CD4-positive, CD25-positive, alpha-beta regulatory T cell (primary cell): ENCODE data around the gene BMP7. TPM values are rescaled to one million over a fixed set of nuclear protein-coding genes. Genes with fewer than 3 reads are reported as not detected.

ENCODE experiments used
- ATAC-seq, 2 donors: fragments of 150-1000 bp; cut with Tn5 transposase; one replicate each; pipeline ENCODE4 v1.10.0; 2021; ENCODE audit warnings: low read depth in 2 of 2, moderate number of reproducible peaks in 2 of 2, moderate library complexity in 1 of 2
- DNase-seq, 3 donors: peaks; one replicate each; pipeline versions ENCODE4 v3.0.0 to v3.0.0-alpha.2; 2012 to 2022; ENCODE audit warnings: mixed read lengths in 1 of 3
- H3K27ac ChIP-seq: one replicate; pipeline ENCODE4 v1.7.0; 2013; ENCODE audit warnings: mild to moderate bottlenecking, low read length; ENCODE audit not compliant: insufficient read depth, poor library complexity, severe bottlenecking
- H3K27me3 ChIP-seq: one replicate; pipeline ENCODE4 v1.7.0; 2013; ENCODE audit warnings: low read length; ENCODE audit not compliant: control insufficient read depth, insufficient read depth
- H3K36me3 ChIP-seq: one replicate; pipeline ENCODE4 v1.7.0; 2013; ENCODE audit warnings: mild to moderate bottlenecking, low read length, moderate library complexity; ENCODE audit not compliant: control insufficient read depth, insufficient read depth
- H3K4me1 ChIP-seq: 2 replicates; pipeline ENCODE4 v1.7.0; 2013; ENCODE audit warnings: mild to moderate bottlenecking, low read length; ENCODE audit not compliant: insufficient read depth, control insufficient read depth, poor library complexity, severe bottlenecking
- H3K4me3 ChIP-seq: one replicate; pipeline ENCODE4 v1.7.0; 2013; ENCODE audit warnings: low read depth, mild to moderate bottlenecking, low read length, moderate library complexity
- H3K9me3 ChIP-seq, 2 experiments: 1 replicate in 1 of 2; 2 replicates in 1 of 2; pipeline ENCODE4 v1.7.0; 2013; ENCODE audit warnings: low read length in 2 of 2, mild to moderate bottlenecking in 1 of 2, moderate library complexity in 1 of 2; ENCODE audit not compliant: control insufficient read depth in 2 of 2
- H3K27ac Mint-ChIP-seq, 3 donors: one replicate each; pipeline ENCODE4 v1.8.0; 2020 to 2022; ENCODE audit warnings: mild to moderate bottlenecking in 3 of 3, mixed read lengths in 3 of 3, moderate library complexity in 2 of 3
- H3K27me3 Mint-ChIP-seq: one replicate; pipeline ENCODE4 v1.8.0; 2022; ENCODE audit warnings: mild to moderate bottlenecking, mixed read lengths
- H3K36me3 Mint-ChIP-seq: one replicate; pipeline ENCODE4 v1.8.0; 2020; ENCODE audit warnings: mixed read lengths
- H3K4me1 Mint-ChIP-seq, 4 donors: one replicate each; pipeline ENCODE4 v1.8.0; 2020 to 2022; ENCODE audit warnings: mixed read lengths in 4 of 4, mild to moderate bottlenecking in 1 of 4
- H3K4me3 Mint-ChIP-seq, 4 donors: one replicate each; pipeline ENCODE4 v1.8.0; 2020 to 2022; ENCODE audit warnings: mild to moderate bottlenecking in 4 of 4, mixed read lengths in 4 of 4, moderate library complexity in 3 of 4
- H3K9me3 Mint-ChIP-seq, 7 donors: one replicate each; pipeline ENCODE4 v1.8.0; 2020 to 2022; ENCODE audit warnings: mixed read lengths in 7 of 7, mild to moderate bottlenecking in 3 of 7, moderate library complexity in 2 of 7
- polyA plus RNA-seq, 4 donors: library from polyadenylated mRNA; unstranded; fragments of 300-500 nt; fragmentation: Illumina TruSeq; gene quantifications; one replicate each; pipeline ENCODE4 v1.2.3, GENCODE V29; 2021
- total RNA-seq: library from RNA; stranded (reverse); gene quantifications from one replicate; pipeline ENCODE4 v1.2.3, GENCODE V29; 2022

Gene BMP7
- total and polyA plus RNA-seq, 5 donors from 2014 or later = not detected

DNA sequence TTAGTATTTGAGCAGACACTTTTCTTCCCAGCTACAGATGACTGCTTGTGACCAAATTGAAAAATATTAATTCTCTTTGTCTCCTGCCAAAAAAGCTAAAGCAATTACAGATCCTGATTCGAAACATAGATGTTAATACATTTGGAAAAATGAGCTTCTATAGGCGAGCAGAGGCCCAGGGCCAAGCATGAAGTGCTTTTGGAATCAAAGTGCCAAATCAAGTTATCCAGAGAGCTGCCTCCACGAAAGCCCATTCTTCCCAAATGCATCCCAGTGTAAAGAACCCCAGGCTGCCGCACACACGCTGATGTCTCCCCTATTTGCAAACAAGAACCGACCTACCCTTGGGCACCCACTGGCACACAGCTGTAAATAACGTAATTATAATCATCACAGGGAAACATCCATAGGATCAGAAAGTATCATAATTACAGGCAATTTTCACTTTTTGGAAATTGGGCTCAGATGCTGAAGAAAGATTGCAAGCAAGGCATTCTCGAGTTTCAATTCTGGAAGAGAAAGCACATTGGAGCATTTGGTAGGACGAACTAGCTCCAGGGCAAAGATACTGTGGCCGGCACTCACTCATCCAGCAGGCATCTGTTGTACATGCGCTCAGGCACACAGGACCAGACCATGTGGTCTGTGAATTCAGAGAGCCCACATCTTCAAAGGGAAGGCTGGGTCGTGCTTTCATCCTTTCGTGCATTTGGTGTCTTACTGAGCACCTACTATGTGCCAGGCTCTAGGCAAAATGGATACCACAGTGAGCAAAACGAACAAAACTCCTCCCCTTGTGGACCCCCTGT lies 45.9 kb downstream of the BMP7 start:
- Histone ChIP-seq H3K4me3 (no peak overlapping the region), H3K36me3 (no peaks in the 10 kb centered on the region), H3K27me3 (no peaks in the 10 kb centered on the region), H3K4me1 (no peaks in the 10 kb centered on the region), H3K27ac (no peak overlapping the region), H3K9me3 (no peaks in the 10 kb centered on the region)
- H3K27ac Mint-ChIP-seq = no peak overlapping the region
- peaks cover 5% of the 10 kb centered on the region for H3K27me3 Mint-ChIP-seq
- H3K9me3 Mint-ChIP-seq = no peaks in the 10 kb centered on the region
- H3K4me3 Mint-ChIP-seq = no peak overlapping the region
- DNase-seq (no peak), ATAC-seq (no peak)
- no peaks in the 10 kb centered on the region for H3K4me1 Mint-ChIP-seq
- H3K36me3 Mint-ChIP-seq = no peaks in the 10 kb centered on the region

DNA sequence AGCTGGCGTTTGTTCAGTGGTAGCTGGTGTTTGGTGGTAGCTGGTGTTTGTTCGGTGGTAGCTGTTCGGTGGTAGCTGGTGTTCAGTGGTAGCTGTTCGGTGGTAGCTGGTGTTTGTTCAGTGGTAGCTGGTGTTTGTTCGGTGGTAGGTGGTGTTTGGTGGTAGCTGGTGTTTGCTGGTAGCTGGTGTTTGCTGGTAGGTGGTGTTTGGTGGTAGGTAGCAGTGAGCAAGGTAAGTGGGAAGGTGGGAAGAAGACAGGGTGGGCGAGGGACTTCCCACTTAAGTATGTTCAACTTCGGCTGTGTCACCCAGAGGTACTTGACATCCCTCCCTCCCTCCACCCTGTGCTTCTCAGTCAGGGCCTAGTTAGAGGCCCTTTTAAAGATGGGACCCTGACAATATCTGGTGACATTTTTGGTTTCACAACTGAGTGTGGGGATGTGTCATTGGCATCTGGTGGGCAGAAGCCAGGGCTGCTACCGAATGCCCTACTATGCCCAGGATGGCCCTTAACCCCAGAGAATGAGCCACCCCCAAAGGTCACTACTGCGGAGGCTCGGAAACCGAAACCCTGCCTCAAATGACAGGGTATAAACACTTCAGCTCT lies 47.3 kb downstream of the BMP7 start:
- H3K4me1 ChIP-seq = no peaks in the 10 kb centered on the region
- ATAC-seq = no peak

DNA sequence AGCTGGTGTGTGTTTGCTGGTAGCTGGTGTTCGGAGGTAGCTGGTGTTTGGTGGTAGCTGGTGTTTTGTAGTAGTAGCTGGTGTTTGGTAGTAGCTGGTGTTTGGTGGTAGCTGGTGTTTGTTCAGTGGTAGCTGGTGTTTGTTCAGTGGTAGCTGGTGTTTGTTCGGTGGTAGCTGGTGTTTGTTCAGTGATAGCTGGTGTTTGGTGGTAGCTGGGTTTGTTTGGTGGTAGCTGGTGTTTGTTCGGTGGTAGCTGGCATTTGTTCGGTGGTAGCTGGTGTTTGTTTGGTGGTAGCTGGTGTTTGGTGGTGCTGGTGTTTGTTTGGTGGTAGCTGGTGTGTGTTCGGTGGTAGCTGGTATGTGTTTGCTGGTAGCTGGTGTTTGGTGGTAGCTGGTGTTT lies 48.0 kb downstream of the BMP7 start:
- Histone ChIP-seq H3K27me3 (no peaks in the 10 kb centered on the region), H3K36me3 (no peaks in the 10 kb centered on the region), H3K4me3 (no peak overlapping the region), H3K27ac (no peak overlapping the region), H3K9me3 (no peaks in the 10 kb centered on the region), H3K4me1 (no peaks in the 10 kb centered on the region)
- H3K36me3 Mint-ChIP-seq = no peaks in the 10 kb centered on the region
- no peaks in the 10 kb centered on the region for H3K9me3 Mint-ChIP-seq
- no peaks in the 10 kb centered on the region for H3K4me1 Mint-ChIP-seq
- no peak overlapping the region for H3K27ac Mint-ChIP-seq
- ATAC-seq (no peak), DNase-seq (no peak)
- H3K4me3 Mint-ChIP-seq = no peak overlapping the region
- H3K27me3 Mint-ChIP-seq = peaks cover 5% of the 10 kb centered on the region

More for the DNA sequence above, 47.3 kb downstream of the BMP7 start:
- Histone ChIP-seq H3K4me3 (no peak overlapping the region), H3K27me3 (no peaks in the 10 kb centered on the region), H3K9me3 (no peaks in the 10 kb centered on the region), H3K27ac (no peak overlapping the region), H3K36me3 (no peaks in the 10 kb centered on the region)
- no peak for DNase-seq
- Mint-ChIP-seq H3K9me3 (no peaks in the 10 kb centered on the region), H3K4me3 (no peak overlapping the region), H3K27me3 (peaks cover 5% of the 10 kb centered on the region), H3K36me3 (no peaks in the 10 kb centered on the region), H3K27ac (no peak overlapping the region), H3K4me1 (no peaks in the 10 kb centered on the region)

DNA sequence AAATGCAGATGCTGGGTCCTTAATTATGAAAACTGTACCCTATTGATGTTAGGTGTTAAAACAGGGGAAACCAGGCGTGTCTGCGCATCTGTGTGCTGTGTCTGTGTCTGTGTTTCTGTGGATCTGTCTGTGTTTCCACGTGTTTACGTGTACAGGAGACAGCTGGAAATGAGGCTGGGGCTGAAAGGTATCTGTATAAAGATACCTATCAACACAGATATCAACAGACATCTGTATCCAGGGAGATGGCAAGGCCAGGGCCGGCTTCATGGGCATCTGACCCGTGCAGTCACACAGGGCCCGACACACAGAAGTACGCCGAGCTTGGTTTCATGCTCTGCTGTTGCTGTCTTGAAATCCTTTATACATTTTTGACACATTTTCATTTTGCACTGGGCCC lies 48.6 kb downstream of the BMP7 start:
- ATAC-seq = no peak
- H3K27ac Mint-ChIP-seq = no peak overlapping the region
- DNase-seq = no peak

GRCh38 chr20:57216669-57217068 lies 49.8 kb downstream of the BMP7 start:
- Mint-ChIP-seq H3K9me3 (no peaks in the 10 kb centered on the region), H3K4me1 (no peaks in the 10 kb centered on the region), H3K36me3 (no peaks in the 10 kb centered on the region), H3K27me3 (peaks cover 11% of the 10 kb centered on the region), H3K4me3 (no peak overlapping the region), H3K27ac (no peak overlapping the region)
- Histone ChIP-seq H3K36me3 (no peaks in the 10 kb centered on the region), H3K27ac (no peak overlapping the region), H3K9me3 (no peaks in the 10 kb centered on the region), H3K27me3 (no peaks in the 10 kb centered on the region), H3K4me3 (no peak overlapping the region), H3K4me1 (no peaks in the 10 kb centered on the region)
- ATAC-seq (no peak), DNase-seq (no peak)

More for the DNA sequence above, 48.6 kb downstream of the BMP7 start:
- Histone ChIP-seq H3K27me3 (no peaks in the 10 kb centered on the region), H3K4me3 (no peak overlapping the region), H3K36me3 (no peaks in the 10 kb centered on the region), H3K9me3 (no peaks in the 10 kb centered on the region), H3K4me1 (no peaks in the 10 kb centered on the region), H3K27ac (no peak overlapping the region)
- peaks cover 5% of the 10 kb centered on the region for H3K27me3 Mint-ChIP-seq
- H3K36me3 Mint-ChIP-seq = no peaks in the 10 kb centered on the region
- H3K4me3 Mint-ChIP-seq = no peak overlapping the region
- H3K4me1 Mint-ChIP-seq = no peaks in the 10 kb centered on the region
- H3K9me3 Mint-ChIP-seq = no peaks in the 10 kb centered on the region

GRCh38 chr20:57215826-57216471 lies 50.5 kb downstream of the BMP7 start:
- H3K27ac Mint-ChIP-seq = peak overlapping the region in 1 of 3 donors; percentile 20
- no peak for ATAC-seq

DNA sequence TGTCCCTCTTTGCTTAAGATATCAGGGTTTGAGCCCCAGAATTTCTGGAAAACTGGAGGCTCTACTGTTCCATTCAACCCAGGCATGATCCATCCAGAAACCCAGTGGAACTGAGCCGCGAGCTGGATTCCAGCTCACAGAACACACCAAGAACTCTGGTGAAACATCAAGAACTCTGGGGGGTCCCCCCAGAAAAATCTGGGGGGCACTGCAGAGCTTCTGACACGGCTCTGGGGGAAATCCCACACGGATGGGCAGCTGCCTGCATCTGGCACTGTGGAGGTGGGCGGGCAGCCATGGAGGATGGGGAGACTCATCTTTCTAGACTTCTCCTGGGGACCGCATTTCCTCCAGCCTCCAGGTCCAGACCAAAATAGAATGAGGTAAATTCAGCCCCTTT lies 51.0 kb downstream of the BMP7 start:
- Histone ChIP-seq H3K4me3 (no peak overlapping the region), H3K27ac (no peak overlapping the region), H3K27me3 (no peaks in the 10 kb centered on the region), H3K4me1 (no peaks in the 10 kb centered on the region), H3K36me3 (no peaks in the 10 kb centered on the region), H3K9me3 (no peaks in the 10 kb centered on the region)
- Mint-ChIP-seq H3K4me1 (no peaks in the 10 kb centered on the region), H3K4me3 (no peak overlapping the region), H3K27me3 (peaks cover 12% of the 10 kb centered on the region), H3K36me3 (no peaks in the 10 kb centered on the region), H3K9me3 (no peaks in the 10 kb centered on the region), H3K27ac (no peak overlapping the region)
- DNase-seq = no peak
- ATAC-seq = no peak

More at GRCh38 chr20:57215826-57216471, 50.5 kb downstream of the BMP7 start:
- H3K27me3 ChIP-seq = no peaks in the 10 kb centered on the region
- no peak for DNase-seq
- no peaks in the 10 kb centered on the region for H3K4me1 ChIP-seq
- no peaks in the 10 kb centered on the region for H3K9me3 ChIP-seq
- no peak overlapping the region for H3K4me3 ChIP-seq
- H3K27ac ChIP-seq = no peak overlapping the region
- no peaks in the 10 kb centered on the region for H3K9me3 Mint-ChIP-seq
- peaks cover 12% of the 10 kb centered on the region for H3K27me3 Mint-ChIP-seq
- no peaks in the 10 kb centered on the region for H3K4me1 Mint-ChIP-seq
- H3K36me3 Mint-ChIP-seq = no peaks in the 10 kb centered on the region
- H3K4me3 Mint-ChIP-seq = no peak overlapping the region
- H3K36me3 ChIP-seq = no peaks in the 10 kb centered on the region
